Gastrocnemius medialis (tissue), 4 donors: ENCODE data around the gene ADTRP.

Source experiments
- CTCF ChIP-seq, 5 experiments: fragments of 450-650 bp in 3 of 5; fragments of 200-600 bp in 2 of 5; sonication (generic) in 2 of 5; IDR thresholded peaks in 4 of 5; conservative IDR thresholded peaks in 1 of 5; 1 replicate in 4 of 5; 2 replicates in 1 of 5; pipeline ENCODE4 v1.5.1; 2016 to 2019; ENCODE audit warnings: antibody characterized with exemption in 5 of 5, mild to moderate bottlenecking in 3 of 5, moderate library complexity in 3 of 5
- POLR2A ChIP-seq, 2 donors: fragments of 450-650 bp; IDR thresholded peaks; one replicate each; pipeline ENCODE4 v1.6.1; 2017; ENCODE audit warnings: antibody characterized with exemption in 2 of 2, mild to moderate bottlenecking in 2 of 2, moderate library complexity in 2 of 2

GRCh38 chr6:11748591-11749210 is 29.9 kb downstream of the ADTRP start:
- TF ChIP-seq POLR2A (IDR thresholded peaks at IDR 0.05) (no peak), CTCF (IDR thresholded peaks at IDR 0.05 in 4 of 5, conservative IDR thresholded peaks at IDR 0.05 in 1 of 5) (no peak)
